DOHH2 (cell line): ENCODE measurements around the gene CHP1.

Experiments used
- H3F3A ChIP-seq: fragments of 200-600 bp; sonication (generic), shearing (Covaris generic); 2 replicates; pipeline ENCODE4 v1.6.0; 2016; ENCODE audit warnings: antibody characterized with exemption, mild to moderate bottlenecking; ENCODE audit not compliant: control insufficient read depth, insufficient read depth
- H3K27ac ChIP-seq: fragments of 200-600 bp; sonication (generic); 2 replicates; pipeline ENCODE4 v1.5.1; 2014; ENCODE audit warnings: low read depth, mild to moderate bottlenecking, low read length, moderate library complexity
- H3K27me3 ChIP-seq: fragments of 200-600 bp; sonication (generic); 2 replicates; pipeline ENCODE4 v1.6.1; 2014; ENCODE audit warnings: mild to moderate bottlenecking, low read length, mixed read lengths; ENCODE audit not compliant: control insufficient read depth
- H3K36me3 ChIP-seq: fragments of 200-600 bp; sonication (generic); 2 replicates; pipeline ENCODE4 v1.6.1; 2014; ENCODE audit warnings: mild to moderate bottlenecking, low read length, moderate library complexity, mixed read lengths; ENCODE audit not compliant: control insufficient read depth
- H3K4me1 ChIP-seq: fragments of 200-600 bp; sonication (generic); 2 replicates; pipeline ENCODE4 v1.6.1; 2014; ENCODE audit warnings: mild to moderate bottlenecking, low read length, mixed read lengths; ENCODE audit not compliant: control insufficient read depth
- H3K4me2 ChIP-seq: fragments of 200-600 bp; sonication (generic); 2 replicates; pipeline ENCODE4 v1.6.0; 2014; ENCODE audit warnings: mild to moderate bottlenecking, low read length, moderate library complexity
- H3K4me3 ChIP-seq: fragments of 200-600 bp; sonication (generic); 2 replicates; pipeline ENCODE4 v1.5.1; 2014; ENCODE audit warnings: mild to moderate bottlenecking, low read length, mixed read lengths
- H3K79me2 ChIP-seq: fragments of 200-600 bp; sonication (generic); 2 replicates; pipeline ENCODE4 v1.6.1; 2014; ENCODE audit warnings: mild to moderate bottlenecking, low read length, mixed read lengths; ENCODE audit not compliant: control insufficient read depth
- H3K9me2 ChIP-seq: fragments of 200-600 bp; sonication (generic); replicated peaks from 2 replicates; pipeline ENCODE4 v1.6.1; 2014; ENCODE audit warnings: mild to moderate bottlenecking, low read length, mixed read lengths; ENCODE audit not compliant: control insufficient read depth
- H3K9me3 ChIP-seq: fragments of 200-600 bp; sonication (generic); 2 replicates; pipeline ENCODE4 v1.6.1; 2014; ENCODE audit warnings: antibody characterized with exemption, low read length, mixed read lengths; ENCODE audit not compliant: control insufficient read depth, insufficient read depth
- H4K20me1 ChIP-seq: fragments of 200-600 bp; sonication (generic); 2 replicates; pipeline ENCODE4 v1.6.0; 2014; ENCODE audit warnings: low read depth, mild to moderate bottlenecking, antibody characterized with exemption, low read length, moderate library complexity; ENCODE audit not compliant: control insufficient read depth, insufficient read depth
- CTCF ChIP-seq: fragments of 200-600 bp; sonication (generic); IDR thresholded peaks from one replicate; pipeline ENCODE4 v1.5.1; 2014; ENCODE audit warnings: antibody characterized with exemption, mild to moderate bottlenecking, low read depth, low read length; ENCODE audit not compliant: poor library complexity, severe bottlenecking
- EZH2phosphoT487 ChIP-seq: fragments of 200-600 bp; sonication (generic); IDR thresholded peaks from 2 replicates; pipeline ENCODE4 v1.6.1; 2017; ENCODE audit warnings: borderline replicate concordance, mild to moderate bottlenecking, antibody characterized with exemption, low read length, moderate library complexity, mixed read lengths

The CHP1 gene

DNA sequence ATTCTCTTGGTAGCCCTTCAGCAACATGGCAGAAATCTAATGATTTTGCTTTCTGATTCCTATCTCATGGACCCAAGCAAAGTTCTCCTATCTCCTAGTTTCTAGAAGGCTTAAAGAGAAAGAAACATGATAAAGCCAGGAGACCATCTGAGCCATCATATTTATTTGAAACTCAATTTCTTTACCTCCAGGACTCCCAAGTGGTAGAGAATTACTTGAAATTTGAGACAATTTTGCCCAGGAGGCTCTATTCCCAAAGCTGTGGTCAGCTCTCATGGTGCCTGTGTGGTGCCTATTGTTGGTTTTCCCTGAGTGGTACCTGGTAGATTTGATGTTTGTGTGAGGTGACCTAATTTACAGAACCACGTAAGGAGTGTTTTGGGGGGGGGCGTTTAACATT, 38.8 kb downstream of the CHP1 start:
- no peaks in the 10 kb centered on the region for H3K27me3 ChIP-seq
- no peaks in the 10 kb centered on the region for H3K79me2 ChIP-seq
- H3K4me2 ChIP-seq, result no peak overlapping the region
- H3K36me3 ChIP-seq, result peaks cover 11% of the 10 kb centered on the region
- no peaks in the 10 kb centered on the region for H4K20me1 ChIP-seq
- no peaks in the 10 kb centered on the region for H3F3A ChIP-seq
- H3K27ac ChIP-seq, result no peak overlapping the region
- H3K9me2 ChIP-seq, result no peaks in the 10 kb centered on the region
- no peaks in the 10 kb centered on the region for H3K4me1 ChIP-seq
- no peak overlapping the region for H3K4me3 ChIP-seq
- H3K9me3 ChIP-seq, result no peaks in the 10 kb centered on the region
- TF ChIP-seq EZH2phosphoT487 (no peak), CTCF (no peak)

GRCh38 chr15:41276831-41277230, 45.8 kb downstream of the CHP1 start:
- Histone ChIP-seq H4K20me1 (no peaks in the 10 kb centered on the region), H3K27ac (no peak overlapping the region), H3F3A (peaks cover 3% of the 10 kb centered on the region), H3K4me2 (no peak overlapping the region), H3K27me3 (no peaks in the 10 kb centered on the region), H3K79me2 (no peaks in the 10 kb centered on the region), H3K36me3 (peaks cover 9% of the 10 kb centered on the region), H3K9me3 (no peaks in the 10 kb centered on the region), H3K9me2 (no peaks in the 10 kb centered on the region), H3K4me3 (no peak overlapping the region), H3K4me1 (no peaks in the 10 kb centered on the region; the same call in 1 of the 2 replicates)
- TF ChIP-seq CTCF, result no peak
- TF ChIP-seq EZH2phosphoT487, result no peak

GRCh38 chr15:41278319-41278718, 47.3 kb downstream of the CHP1 start:
- H3F3A ChIP-seq, result peaks cover 9% of the 10 kb centered on the region
- TF ChIP-seq CTCF (no peak), EZH2phosphoT487 (no peak)
- H3K4me3 ChIP-seq, result no peak overlapping the region
- H3K79me2 ChIP-seq, result no peaks in the 10 kb centered on the region
- no peak overlapping the region for H3K27ac ChIP-seq
- H3K4me2 ChIP-seq, result no peak overlapping the region
- peaks cover 12% of the 10 kb centered on the region for H3K36me3 ChIP-seq
- H3K9me2 ChIP-seq, result no peaks in the 10 kb centered on the region
- H4K20me1 ChIP-seq, result no peaks in the 10 kb centered on the region
- H3K4me1 ChIP-seq, result peaks cover 13% of the 10 kb centered on the region
- H3K9me3 ChIP-seq, result no peaks in the 10 kb centered on the region
- H3K27me3 ChIP-seq, result no peaks in the 10 kb centered on the region
